Measurements from ENCODE around the gene SNAI3. TPM values are rescaled to one million over a fixed set of nuclear protein-coding genes. Genes with fewer than 3 reads are reported as not detected.
A peak's percentile ranks its signal among the peaks of the same experiment; 100 is the strongest.

The SNAI3 gene
- total RNA-seq, 2 donors from 2014 or later = 7.7 to 10.2 TPM

- Mint-ChIP-seq H3K27me3 (no peaks in the 10 kb centered on the region), H3K27ac (no peak overlapping the region), H3K36me3 (ENCODE audit: low read depth) (peaks cover 2% of the 10 kb centered on the region), H3K4me1 (peaks cover 5% of the 10 kb centered on the region), H3K4me3 (no peak overlapping the region)
- no peak for DNase-seq
- no peaks in the 10 kb centered on the region for H3K9me3 ChIP-seq (ENCODE audit: control insufficient read depth, low read length, poor library complexity, severe bottlenecking)
- no peak for ATAC-seq
Observed at GRCh38 chr16:88726408-88726749, 40.1 kb upstream of the SNAI3 start.

DNA sequence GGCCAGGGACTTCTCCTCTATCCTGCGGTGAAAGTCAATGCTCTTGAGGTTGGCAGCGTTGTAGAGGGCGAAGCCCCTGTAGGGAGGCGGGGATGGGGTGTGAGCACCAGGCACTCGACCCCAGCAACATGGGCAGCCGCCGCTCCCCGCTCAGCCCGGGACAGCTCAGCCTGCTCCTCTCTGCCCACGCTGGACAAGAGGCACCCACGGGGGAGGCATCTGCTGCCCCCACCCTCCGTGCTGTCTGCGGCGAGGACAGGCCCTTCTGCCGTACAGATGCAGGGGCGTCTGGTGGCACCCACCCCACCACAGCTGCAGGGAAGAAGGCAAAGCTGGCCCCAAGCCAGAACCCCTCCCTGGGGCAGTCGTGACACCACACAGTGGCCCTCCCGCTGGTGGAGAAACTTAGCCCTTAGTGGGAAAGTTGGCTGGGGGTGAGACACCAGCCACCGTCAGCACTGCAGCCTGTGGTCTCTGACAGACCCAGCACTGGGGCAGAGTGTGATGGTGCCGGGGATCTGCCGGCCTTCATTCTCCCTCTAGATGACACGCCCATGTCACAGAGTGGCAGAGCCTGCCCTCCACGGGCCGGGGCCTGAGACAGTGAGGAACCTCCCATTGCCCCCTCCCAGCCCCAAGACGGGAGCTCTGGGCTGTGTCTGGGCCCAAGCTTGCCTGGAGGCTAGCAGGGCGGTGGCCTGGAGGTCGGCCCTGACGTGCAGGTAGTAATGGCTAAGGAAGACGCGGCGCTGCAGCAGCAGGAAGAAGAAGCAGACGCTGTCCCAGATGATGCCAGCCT is 39.5 kb upstream of the SNAI3 start:
- no peak overlapping the region for H3K4me3 Mint-ChIP-seq
- H3K27ac Mint-ChIP-seq = no peak overlapping the region
- peaks cover 2% of the 10 kb centered on the region for H3K36me3 Mint-ChIP-seq (ENCODE audit: low read depth)
- ATAC-seq = no peak
- H3K27me3 Mint-ChIP-seq = no peaks in the 10 kb centered on the region
- H3K9me3 ChIP-seq (ENCODE audit: control insufficient read depth, low read length, poor library complexity, severe bottlenecking) = no peaks in the 10 kb centered on the region
- no peak for DNase-seq
- peaks cover 2% of the 10 kb centered on the region for H3K4me1 Mint-ChIP-seq

GRCh38 chr16:88724855-88725555 is 38.7 kb upstream of the SNAI3 start:
- ATAC-seq = no peak
- no peak for DNase-seq
- H3K27ac Mint-ChIP-seq = no peak overlapping the region
- peaks cover 2% of the 10 kb centered on the region for H3K36me3 Mint-ChIP-seq (ENCODE audit: low read depth)
- H3K4me3 Mint-ChIP-seq = no peak overlapping the region
- H3K27me3 Mint-ChIP-seq = no peaks in the 10 kb centered on the region
- no peaks in the 10 kb centered on the region for H3K9me3 ChIP-seq (ENCODE audit: control insufficient read depth, low read length, poor library complexity, severe bottlenecking)
- peaks cover 2% of the 10 kb centered on the region for H3K4me1 Mint-ChIP-seq

GRCh38 chr16:88723911-88724310 is 37.6 kb upstream of the SNAI3 start:
- no peak overlapping the region for H3K27ac Mint-ChIP-seq
- no peaks in the 10 kb centered on the region for H3K4me1 Mint-ChIP-seq
- DNase-seq (no peak), ATAC-seq (no peak)
- H3K36me3 Mint-ChIP-seq (ENCODE audit: low read depth) = no peaks in the 10 kb centered on the region
- H3K27me3 Mint-ChIP-seq = no peaks in the 10 kb centered on the region
- H3K9me3 ChIP-seq (ENCODE audit: control insufficient read depth, low read length, poor library complexity, severe bottlenecking) = no peaks in the 10 kb centered on the region
- H3K4me3 Mint-ChIP-seq = no peak overlapping the region

DNA sequence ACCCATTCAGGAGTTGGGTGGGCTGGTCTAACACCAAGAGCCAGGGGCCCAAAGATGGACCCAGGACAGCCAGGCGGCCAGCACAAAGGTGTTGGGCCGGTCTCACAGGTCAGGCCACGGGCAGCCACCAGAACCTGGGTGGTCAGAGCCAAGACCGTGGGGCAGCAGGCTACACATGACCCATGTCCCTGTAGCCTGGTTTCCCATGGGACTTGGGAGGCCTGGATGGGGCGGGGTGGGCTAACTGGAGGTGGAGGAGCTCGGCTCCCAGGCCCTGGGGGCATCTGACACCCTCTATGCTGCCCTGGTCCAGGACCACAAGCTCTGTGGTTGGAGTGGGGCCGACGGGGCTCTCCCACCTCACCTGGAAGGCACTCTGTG is 37.2 kb upstream of the SNAI3 start:
- Mint-ChIP-seq H3K4me1 (no peaks in the 10 kb centered on the region), H3K27ac (no peak overlapping the region), H3K36me3 (ENCODE audit: low read depth) (no peaks in the 10 kb centered on the region), H3K4me3 (no peak overlapping the region), H3K27me3 (no peaks in the 10 kb centered on the region)
- no peak for DNase-seq
- no peaks in the 10 kb centered on the region for H3K9me3 ChIP-seq (ENCODE audit: control insufficient read depth, low read length, poor library complexity, severe bottlenecking)
- ATAC-seq = no peak

- H3K27ac Mint-ChIP-seq = no peak overlapping the region
- ATAC-seq = no peak
Observed at GRCh38 chr16:88722784-88723506, 36.6 kb upstream of the SNAI3 start.

DNA sequence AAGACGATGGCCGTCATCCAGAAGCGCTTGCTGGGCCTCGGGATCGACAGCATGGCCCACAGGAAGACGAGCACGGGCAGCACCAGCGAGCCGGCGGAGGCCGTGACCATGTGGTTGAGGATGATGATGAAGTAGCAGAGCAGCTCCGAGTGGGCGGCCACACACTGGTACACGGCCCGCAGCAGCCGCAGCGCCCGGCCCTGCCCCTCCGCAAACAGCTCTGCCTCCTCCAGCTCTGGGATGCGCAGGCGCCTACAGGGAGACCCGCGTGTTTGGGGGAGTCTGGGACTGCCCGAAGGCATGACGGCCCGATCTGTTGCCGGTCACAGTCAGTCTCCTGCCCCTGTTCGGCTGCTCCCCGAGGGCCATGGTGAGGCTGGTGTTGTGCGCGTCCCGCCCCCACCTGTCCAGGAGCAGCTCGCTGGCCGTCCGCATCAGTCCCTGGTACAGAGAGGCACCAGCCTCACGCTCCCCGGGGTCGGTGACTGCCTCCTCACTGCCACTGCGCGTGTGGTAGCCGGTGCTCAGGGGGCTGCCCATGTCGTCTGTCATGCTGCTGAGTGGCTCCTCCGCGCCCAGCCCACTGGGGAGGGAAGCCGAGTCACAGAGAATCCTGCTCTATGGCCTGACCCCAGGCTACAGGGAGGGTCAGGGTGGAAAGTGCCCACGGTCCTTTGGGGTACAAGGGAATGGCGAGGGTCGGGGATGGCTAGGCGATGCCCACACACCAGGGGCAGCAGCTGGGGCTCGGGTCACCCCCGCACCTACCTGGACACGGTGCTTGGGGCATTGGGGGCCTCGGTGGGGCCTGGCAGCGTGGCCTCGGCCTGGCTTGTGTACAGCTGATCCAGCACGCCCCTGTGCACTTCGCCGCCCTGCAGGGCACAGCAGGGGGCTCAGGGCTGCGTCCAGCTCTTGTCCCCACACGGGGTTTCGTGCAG is 35.8 kb upstream of the SNAI3 start:
- ATAC-seq (no peak), DNase-seq (no peak)
- H3K9me3 ChIP-seq (ENCODE audit: control insufficient read depth, low read length, poor library complexity, severe bottlenecking) = no peaks in the 10 kb centered on the region
- Mint-ChIP-seq H3K27me3 (no peaks in the 10 kb centered on the region), H3K27ac (no peak overlapping the region), H3K4me3 (no peak overlapping the region), H3K4me1 (peaks cover 3% of the 10 kb centered on the region), H3K36me3 (ENCODE audit: low read depth) (no peaks in the 10 kb centered on the region)

More at GRCh38 chr16:88722784-88723506, 36.6 kb upstream of the SNAI3 start:
- H3K36me3 Mint-ChIP-seq (ENCODE audit: low read depth) = no peaks in the 10 kb centered on the region
- no peaks in the 10 kb centered on the region for H3K27me3 Mint-ChIP-seq
- DNase-seq = no peak
- H3K4me3 Mint-ChIP-seq = no peak overlapping the region
- H3K4me1 Mint-ChIP-seq = peaks cover under 1% of the 10 kb centered on the region
- H3K9me3 ChIP-seq (ENCODE audit: control insufficient read depth, low read length, poor library complexity, severe bottlenecking) = no peaks in the 10 kb centered on the region

- H3K9me3 ChIP-seq (ENCODE audit: control insufficient read depth, low read length, poor library complexity, severe bottlenecking) = no peaks in the 10 kb centered on the region
- Mint-ChIP-seq H3K27ac (no peak overlapping the region), H3K36me3 (ENCODE audit: low read depth) (no peaks in the 10 kb centered on the region), H3K4me3 (no peak overlapping the region), H3K4me1 (peaks cover 3% of the 10 kb centered on the region), H3K27me3 (no peaks in the 10 kb centered on the region)
- DNase-seq (no peak), ATAC-seq (no peak)
Observed at GRCh38 chr16:88721236-88721635, 34.9 kb upstream of the SNAI3 start.

DNA sequence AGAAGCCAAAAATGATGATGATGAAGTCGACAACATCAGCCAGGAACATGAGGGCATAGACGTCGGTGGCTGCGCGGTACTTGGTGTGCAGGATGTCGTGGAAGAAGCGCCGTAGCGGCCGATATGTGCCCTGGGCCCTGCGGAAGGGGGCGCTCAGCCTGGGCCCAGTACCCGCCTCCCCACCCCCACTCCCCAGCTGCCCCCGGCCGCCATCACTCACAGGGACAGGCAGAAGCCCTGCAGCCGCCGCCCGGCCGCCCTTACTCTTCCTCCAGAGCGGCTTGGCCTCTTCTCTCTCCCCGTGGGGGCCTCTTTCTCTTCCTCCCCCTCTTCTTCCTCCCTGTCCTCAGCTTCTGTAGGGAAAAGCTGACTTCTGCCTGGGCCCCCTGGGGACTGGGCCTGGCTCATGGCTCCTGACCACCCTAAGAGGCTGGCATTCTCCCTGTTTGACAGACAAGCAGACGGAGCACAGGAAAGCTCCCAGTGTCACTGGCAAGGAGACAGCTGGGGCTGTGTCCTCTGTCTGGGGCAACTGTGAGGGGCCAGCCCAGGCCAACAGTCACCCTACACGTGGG is 34.2 kb upstream of the SNAI3 start:
- peak overlapping the region; percentile 27 for H3K27ac Mint-ChIP-seq
- no peak for DNase-seq
- H3K27me3 Mint-ChIP-seq = no peaks in the 10 kb centered on the region
- peaks cover 3% of the 10 kb centered on the region for H3K4me1 Mint-ChIP-seq
- H3K9me3 ChIP-seq (ENCODE audit: control insufficient read depth, low read length, poor library complexity, severe bottlenecking) = no peaks in the 10 kb centered on the region
- H3K4me3 Mint-ChIP-seq = no peak overlapping the region
- no peak for ATAC-seq
- no peaks in the 10 kb centered on the region for H3K36me3 Mint-ChIP-seq (ENCODE audit: low read depth)

GRCh38 chr16:88719933-88720296 is 33.6 kb upstream of the SNAI3 start:
- Mint-ChIP-seq H3K27ac (no peak overlapping the region), H3K4me3 (no peak overlapping the region), H3K4me1 (peaks cover 3% of the 10 kb centered on the region), H3K27me3 (no peaks in the 10 kb centered on the region), H3K36me3 (ENCODE audit: low read depth) (no peaks in the 10 kb centered on the region)
- no peak for ATAC-seq
- H3K9me3 ChIP-seq (ENCODE audit: control insufficient read depth, low read length, poor library complexity, severe bottlenecking) = no peaks in the 10 kb centered on the region
- DNase-seq = no peak

- Mint-ChIP-seq H3K27ac (peak overlapping the region; percentile 43), H3K27me3 (no peaks in the 10 kb centered on the region), H3K4me1 (peaks cover 3% of the 10 kb centered on the region), H3K36me3 (ENCODE audit: low read depth) (no peaks in the 10 kb centered on the region), H3K4me3 (no peak overlapping the region)
- no peaks in the 10 kb centered on the region for H3K9me3 ChIP-seq (ENCODE audit: control insufficient read depth, low read length, poor library complexity, severe bottlenecking)
- ATAC-seq (no peak), DNase-seq (no peak)
Observed at GRCh38 chr16:88719267-88719932, 33.1 kb upstream of the SNAI3 start.

GRCh38 chr16:88718178-88718577 is 31.9 kb upstream of the SNAI3 start:
- Mint-ChIP-seq H3K27ac (no peak overlapping the region), H3K4me1 (peaks cover 3% of the 10 kb centered on the region), H3K27me3 (no peaks in the 10 kb centered on the region), H3K4me3 (no peak overlapping the region), H3K36me3 (ENCODE audit: low read depth) (no peaks in the 10 kb centered on the region)
- ATAC-seq (peak; percentile 40), DNase-seq (no peak)
- no peaks in the 10 kb centered on the region for H3K9me3 ChIP-seq (ENCODE audit: control insufficient read depth, low read length, poor library complexity, severe bottlenecking)

Data from T-helper 17 cell (primary cell).